PC-3 (cell line): ENCODE measurements around the gene SLCO2A1.

Experiments
- CTCF ChIP-seq: fragments of 300-600 bp; sonication (generic); conservative IDR thresholded peaks from 2 replicates; pipeline ENCODE4 v1.5.1; 2017; ENCODE audit warnings: antibody characterized with exemption, low read depth, mild to moderate bottlenecking, low read length
- EZH2 ChIP-seq: fragments of 300-600 bp; sonication (generic); IDR thresholded peaks from one replicate; pipeline ENCODE4 v1.6.1; 2017; ENCODE audit warnings: antibody characterized with exemption, mild to moderate bottlenecking, low read length; ENCODE audit not compliant: unreplicated experiment
- EZH2phosphoT487 ChIP-seq: fragments of 300-600 bp; sonication (generic); IDR thresholded peaks from 2 replicates; pipeline ENCODE4 v1.6.1; 2018; ENCODE audit warnings: mild to moderate bottlenecking, antibody characterized with exemption, low read length, borderline replicate concordance

- TF ChIP-seq CTCF (no peak), EZH2 (no peak), EZH2phosphoT487 (no peak)
These were observed 41.7 kb downstream of the SLCO2A1 start for GRCh38 chr3:133987948-133988484.
